K562 (cell line): ENCODE measurements around the gene MAP1LC3B2. TPM values are rescaled to one million over a fixed set of nuclear protein-coding genes. Genes with fewer than 3 reads are reported as not detected.
A peak's percentile ranks its signal among the peaks of the same experiment; 100 is the strongest.

Experiments used
- ARNT ChIP-seq, 2 experiments: fragments of 450-650 bp; IDR thresholded peaks; 2 replicates each; pipeline ENCODE4 v1.6.1; 2016; ENCODE audit warnings: mild to moderate bottlenecking in 1 of 2
- CBX8 ChIP-seq: fragments of 200-600 bp; sonication (generic); IDR thresholded peaks from 2 replicates; pipeline ENCODE4 v1.6.1; 2012; ENCODE audit warnings: borderline replicate concordance, mixed run types, low read depth, mild to moderate bottlenecking, moderate library complexity, mixed read lengths, low read length, control low read depth, inconsistent platforms; ENCODE audit not compliant: poor library complexity, severe bottlenecking; ENCODE audit errors: extremely low read depth
- E2F3 ChIP-seq: fragments of 250-450 bp; sonication (Bioruptor Pico); IDR thresholded peaks from 2 replicates; pipeline ENCODE4 v1.4.0; 2020; ENCODE audit warnings: mild to moderate bottlenecking
- RBM39 ChIP-seq: fragments of 200-400 bp; formaldehyde crosslinking; optimal IDR thresholded peaks from 2 replicates; pipeline ENCODE3; 2018; ENCODE audit warnings: low read depth, low read length
- TEAD4 ChIP-seq, 2 experiments: sonication (generic) in 1 of 2; formaldehyde crosslinking in 1 of 2; IDR thresholded peaks; 2 replicates each; pipeline versions ENCODE4 v1.6.1 to v1.8.0; 2012 to 2022; ENCODE audit warnings: borderline replicate concordance in 1 of 2, inconsistent platforms in 1 of 2, low read length in 1 of 2, mild to moderate bottlenecking in 1 of 2, missing genetic modification reagents in 1 of 2
- polyA plus RNA-seq, 8 experiments: library from polyadenylated mRNA; depleted of rRNA in 4 of 8; stranded (reverse) in 5 of 8; unstranded in 3 of 8; fragments of >200 nt; fragmentation: Nextera tagmentation in 2 of 8; fragmentation: Illumina TruSeq in 1 of 8; extraction: Ambion mirVana in 2 of 8; extraction: Trizol in 1 of 8; gene quantifications; 2 replicates each; pipeline versions ENCODE4 v1.2.1 to v1.2.3, GENCODE V29; 2011 to 2014; ENCODE audit warnings: inconsistent platforms in 1 of 8, missing spikeins in 1 of 8
- total RNA-seq, 7 experiments: library from RNA; depleted of rRNA in 6 of 7; stranded (reverse); fragments of >200 nt in 6 of 7; fragmentation: Illumina TruSeq in 2 of 7; extraction: Trizol in 2 of 7; gene quantifications; 2 replicates each; pipeline versions ENCODE4 v1.2.1 to v1.2.3, GENCODE V29; 2011 to 2021; ENCODE audit warnings: low replicate concordance in 1 of 7
- TF ChIP-seq, protein P1 (sequence below): IDR thresholded peaks from 2 replicates; pipeline ENCODE4 v1.6.1; 2016; ENCODE audit warnings: missing genetic modification characterization, missing compliant biosample characterization
- TF ChIP-seq, protein P2 (sequence below): sonication (generic); formaldehyde crosslinking; IDR thresholded peaks from 2 replicates; pipeline ENCODE4 v1.4.0; 2020; ENCODE audit warnings: mild to moderate bottlenecking, missing genetic modification reagents
- TF ChIP-seq, protein P3 (sequence below), 2 experiments: fragments of 450-650 bp; IDR thresholded peaks; 2 replicates each; pipeline ENCODE4 v1.6.1; 2016; ENCODE audit warnings: mild to moderate bottlenecking in 2 of 2, borderline replicate concordance in 1 of 2, low read depth in 1 of 2, moderate library complexity in 1 of 2

The MAP1LC3B2 gene
- total and polyA plus RNA-seq, 9 of the 15 experiments (the other 6 are each of a cell fraction or from before 2014, with no cell fraction given): 0.53 to 2.8 (median 0.76) TPM; not detected in 2

DNA sequence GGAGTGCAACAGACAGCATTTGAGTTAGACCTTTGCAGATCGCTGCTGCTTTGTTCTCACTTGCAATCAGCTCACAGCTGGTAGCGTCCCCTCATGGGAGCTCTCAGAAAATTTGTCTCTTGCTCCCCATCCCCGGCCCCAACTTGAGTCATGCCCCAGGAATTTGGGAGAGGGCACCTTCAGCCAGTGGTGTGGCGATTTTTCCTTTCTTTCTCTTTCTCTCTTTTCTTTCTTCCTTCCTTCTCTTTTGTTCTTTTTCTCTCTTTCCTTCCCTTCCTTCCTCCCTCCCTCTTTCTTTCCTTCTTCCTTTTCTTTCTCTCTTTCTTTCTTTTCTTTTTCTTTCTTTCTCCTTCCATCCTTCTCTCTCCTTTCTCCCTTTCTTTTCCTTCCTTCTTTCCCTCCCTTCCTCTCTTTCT is 34.2 kb upstream of the MAP1LC3B2 start (continued):
- TF ChIP-seq, protein P1, sequence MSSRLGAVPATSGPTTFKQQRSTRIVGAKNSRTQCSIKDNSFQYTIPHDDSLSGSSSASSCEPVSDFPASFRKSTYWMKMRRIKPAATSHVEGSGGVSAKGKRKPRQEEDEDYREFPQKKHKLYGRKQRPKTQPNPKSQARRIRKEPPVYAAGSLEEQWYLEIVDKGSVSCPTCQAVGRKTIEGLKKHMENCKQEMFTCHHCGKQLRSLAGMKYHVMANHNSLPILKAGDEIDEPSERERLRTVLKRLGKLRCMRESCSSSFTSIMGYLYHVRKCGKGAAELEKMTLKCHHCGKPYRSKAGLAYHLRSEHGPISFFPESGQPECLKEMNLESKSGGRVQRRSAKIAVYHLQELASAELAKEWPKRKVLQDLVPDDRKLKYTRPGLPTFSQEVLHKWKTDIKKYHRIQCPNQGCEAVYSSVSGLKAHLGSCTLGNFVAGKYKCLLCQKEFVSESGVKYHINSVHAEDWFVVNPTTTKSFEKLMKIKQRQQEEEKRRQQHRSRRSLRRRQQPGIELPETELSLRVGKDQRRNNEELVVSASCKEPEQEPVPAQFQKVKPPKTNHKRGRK (tag): peak; percentile 99
- no peak for TF ChIP-seq RBM39
- peak; percentile 46; the same call in 1 of the 2 replicates for TF ChIP-seq TEAD4 (IDR thresholded peaks at IDR 0.05; ENCODE audit: low read length)
- TF ChIP-seq TEAD4 (CRISPR knock-in tag; IDR thresholded peaks at IDR 0.05; ENCODE audit: borderline replicate concordance): no peak
- no peak for TF ChIP-seq CBX8
- TF ChIP-seq ARNT (IDR thresholded peaks at IDR 0.05): no peak
- TF ChIP-seq, protein P2, sequence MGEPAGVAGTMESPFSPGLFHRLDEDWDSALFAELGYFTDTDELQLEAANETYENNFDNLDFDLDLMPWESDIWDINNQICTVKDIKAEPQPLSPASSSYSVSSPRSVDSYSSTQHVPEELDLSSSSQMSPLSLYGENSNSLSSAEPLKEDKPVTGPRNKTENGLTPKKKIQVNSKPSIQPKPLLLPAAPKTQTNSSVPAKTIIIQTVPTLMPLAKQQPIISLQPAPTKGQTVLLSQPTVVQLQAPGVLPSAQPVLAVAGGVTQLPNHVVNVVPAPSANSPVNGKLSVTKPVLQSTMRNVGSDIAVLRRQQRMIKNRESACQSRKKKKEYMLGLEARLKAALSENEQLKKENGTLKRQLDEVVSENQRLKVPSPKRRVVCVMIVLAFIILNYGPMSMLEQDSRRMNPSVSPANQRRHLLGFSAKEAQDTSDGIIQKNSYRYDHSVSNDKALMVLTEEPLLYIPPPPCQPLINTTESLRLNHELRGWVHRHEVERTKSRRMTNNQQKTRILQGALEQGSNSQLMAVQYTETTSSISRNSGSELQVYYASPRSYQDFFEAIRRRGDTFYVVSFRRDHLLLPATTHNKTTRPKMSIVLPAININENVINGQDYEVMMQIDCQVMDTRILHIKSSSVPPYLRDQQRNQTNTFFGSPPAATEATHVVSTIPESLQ (CRISPR knock-in tag): no peak
- TF ChIP-seq E2F3 (CRISPR knock-in tag): no peak
- TF ChIP-seq, protein P3, sequence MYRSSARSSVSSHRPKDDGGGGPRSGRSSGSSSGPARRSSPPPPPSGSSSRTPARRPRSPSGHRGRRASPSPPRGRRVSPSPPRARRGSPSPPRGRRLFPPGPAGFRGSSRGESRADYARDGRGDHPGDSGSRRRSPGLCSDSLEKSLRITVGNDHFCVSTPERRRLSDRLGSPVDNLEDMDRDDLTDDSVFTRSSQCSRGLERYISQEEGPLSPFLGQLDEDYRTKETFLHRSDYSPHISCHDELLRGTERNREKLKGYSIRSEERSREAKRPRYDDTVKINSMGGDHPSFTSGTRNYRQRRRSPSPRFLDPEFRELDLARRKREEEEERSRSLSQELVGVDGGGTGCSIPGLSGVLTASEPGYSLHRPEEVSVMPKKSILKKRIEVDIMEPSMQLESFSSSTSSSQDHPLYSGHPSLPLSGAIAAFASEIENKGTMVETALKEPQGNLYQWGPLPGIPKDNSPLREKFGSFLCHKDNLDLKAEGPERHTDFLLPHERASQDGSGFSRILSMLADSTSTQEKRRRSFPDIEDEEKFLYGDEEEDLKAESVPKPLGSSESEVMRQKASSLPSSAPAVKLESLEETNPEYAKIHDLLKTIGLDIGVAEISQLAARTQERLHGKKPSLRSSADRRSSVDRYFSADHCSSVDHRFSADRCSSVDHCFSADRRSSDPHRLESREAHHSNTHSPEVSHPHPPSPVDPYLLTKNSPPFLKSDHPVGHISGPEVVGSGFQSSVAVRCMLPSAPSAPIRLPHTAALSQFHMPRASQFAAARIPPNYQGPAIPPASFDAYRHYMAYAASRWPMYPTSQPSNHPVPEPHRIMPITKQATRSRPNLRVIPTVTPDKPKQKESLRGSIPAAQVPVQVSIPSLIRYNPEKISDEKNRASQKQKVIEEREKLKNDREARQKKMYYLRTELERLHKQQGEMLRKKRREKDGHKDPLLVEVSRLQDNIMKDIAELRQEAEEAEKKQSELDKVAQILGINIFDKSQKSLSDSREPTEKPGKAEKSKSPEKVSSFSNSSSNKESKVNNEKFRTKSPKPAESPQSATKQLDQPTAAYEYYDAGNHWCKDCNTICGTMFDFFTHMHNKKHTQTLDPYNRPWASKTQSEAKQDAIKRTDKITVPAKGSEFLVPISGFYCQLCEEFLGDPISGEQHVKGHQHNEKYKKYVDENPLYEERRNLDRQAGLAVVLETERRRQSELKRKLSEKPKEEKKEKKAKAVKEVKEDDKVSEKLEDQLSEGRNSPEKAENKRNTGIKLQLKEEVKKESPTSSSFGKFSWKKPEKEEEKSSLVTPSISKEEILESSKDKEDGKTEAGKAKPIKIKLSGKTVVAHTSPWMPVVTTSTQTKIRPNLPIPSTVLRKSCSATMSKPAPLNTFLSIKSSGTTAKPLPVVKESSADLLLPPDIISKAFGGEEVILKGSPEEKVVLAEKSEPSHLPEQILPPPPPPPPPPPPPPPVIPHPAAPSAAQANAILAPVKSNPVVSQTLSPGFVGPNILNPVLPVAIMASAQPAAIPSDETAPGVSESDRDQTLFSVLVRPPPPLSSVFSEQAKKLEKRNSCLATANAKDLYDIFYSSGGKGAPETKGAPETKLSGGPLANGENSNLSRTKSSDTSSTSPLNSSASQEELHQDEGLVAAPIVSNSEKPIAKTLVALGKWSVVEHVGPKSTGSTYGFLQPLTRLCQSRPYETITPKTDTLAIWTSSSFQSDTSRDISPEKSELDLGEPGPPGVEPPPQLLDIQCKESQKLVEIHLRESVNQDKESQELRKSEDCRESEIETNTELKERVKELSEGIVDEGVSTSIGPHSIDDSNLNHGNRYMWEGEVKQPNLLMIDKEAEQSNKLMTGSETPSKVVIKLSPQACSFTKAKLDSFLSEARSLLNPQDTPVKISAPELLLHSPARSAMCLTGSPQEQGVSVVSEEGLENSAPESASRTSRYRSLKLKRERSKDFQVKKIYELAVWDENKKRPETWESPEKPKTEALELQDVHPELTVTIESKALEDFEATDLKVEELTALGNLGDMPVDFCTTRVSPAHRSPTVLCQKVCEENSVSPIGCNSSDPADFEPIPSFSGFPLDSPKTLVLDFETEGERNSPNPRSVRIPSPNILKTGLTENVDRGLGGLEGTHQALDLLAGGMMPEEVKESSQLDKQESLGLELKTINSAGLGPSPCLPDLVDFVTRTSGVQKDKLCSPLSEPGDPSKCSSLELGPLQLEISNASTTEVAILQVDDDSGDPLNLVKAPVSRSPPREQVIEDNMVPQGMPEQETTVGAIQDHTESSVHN (IDR thresholded peaks at IDR 0.05; ENCODE audit: borderline replicate concordance in 1 of 2, low read depth in 1 of 2): no peak
